ENCODE results near the gene ANKMY1.
A peak's percentile ranks its signal among the peaks of the same experiment; 100 is the strongest.

The ANKMY1 gene

GRCh38 chr2:240441326-240441992 lies 116.3 kb downstream of the ANKMY1 start:
- H3K4me3 ChIP-seq = no peak overlapping the region
- no peak for DNase-seq (ENCODE audit: low spot score)
- no peak overlapping the region for H3K27ac ChIP-seq
- TF ChIP-seq CTCF (IDR thresholded peaks at IDR 0.05) = no peak

- no peak for TF ChIP-seq CTCF (IDR thresholded peaks at IDR 0.05)
- DNase-seq (ENCODE audit: low spot score) = no peak
- Histone ChIP-seq H3K27ac (no peak overlapping the region), H3K4me3 (no peak overlapping the region)
These were observed 117.0 kb downstream of the ANKMY1 start for GRCh38 chr2:240440704-240441320.

- Histone ChIP-seq H3K27ac (no peak overlapping the region), H3K4me3 (no peak overlapping the region)
- no peak for TF ChIP-seq CTCF (IDR thresholded peaks at IDR 0.05)
- no peak for DNase-seq (ENCODE audit: low spot score)
These were observed 117.5 kb downstream of the ANKMY1 start for GRCh38 chr2:240440251-240440650.

GRCh38 chr2:240439698-240440151 lies 118.1 kb downstream of the ANKMY1 start:
- Histone ChIP-seq H3K4me3 (no peak overlapping the region), H3K27ac (no peak overlapping the region)
- TF ChIP-seq CTCF (IDR thresholded peaks at IDR 0.05) = no peak
- no peak for DNase-seq (ENCODE audit: low spot score)

GRCh38 chr2:240438810-240439697 lies 118.7 kb downstream of the ANKMY1 start:
- no peak overlapping the region for H3K4me3 ChIP-seq
- DNase-seq (ENCODE audit: low spot score) = no peak
- no peak for TF ChIP-seq CTCF (IDR thresholded peaks at IDR 0.05)

GRCh38 chr2:240437861-240438809 lies 119.7 kb downstream of the ANKMY1 start:
- Histone ChIP-seq H3K27ac (peak overlapping the region in 1 of 2 donors; percentile 15), H3K4me3 (peak overlapping the region; percentile 95)
- peak; percentile 98 for TF ChIP-seq CTCF (IDR thresholded peaks at IDR 0.05)
- no peak for DNase-seq (ENCODE audit: low spot score)

More at GRCh38 chr2:240438810-240439697, 118.7 kb downstream of the ANKMY1 start:
- no peak overlapping the region for H3K27ac ChIP-seq
